HepG2 (cell line): ENCODE results near the gene PGPEP1. TPM values are rescaled to one million over a fixed set of nuclear protein-coding genes. Genes with fewer than 3 reads are reported as not detected.

Experiments used
- FOXJ3 ChIP-seq: sonication (generic); formaldehyde crosslinking; IDR thresholded peaks from 2 replicates; pipeline ENCODE4 v1.4.0; 2020; ENCODE audit warnings: missing genetic modification reagents, mild to moderate bottlenecking, borderline replicate concordance
- HOXD1 ChIP-seq: sonication (generic); formaldehyde crosslinking; IDR thresholded peaks from 2 replicates; pipeline ENCODE4 v1.5.0; 2020; ENCODE audit warnings: missing genetic modification reagents
- KDM5A ChIP-seq: fragments of 200-600 bp; sonication (generic); IDR thresholded peaks from 2 replicates; pipeline ENCODE4 v1.7.0; 2018; ENCODE audit warnings: antibody characterized with exemption, mild to moderate bottlenecking, low read length, borderline replicate concordance
- MATR3 ChIP-seq: sonication (generic); formaldehyde crosslinking; IDR thresholded peaks from 2 replicates; pipeline ENCODE4 v1.4.0; 2020; ENCODE audit warnings: missing genetic modification reagents
- PPARG ChIP-seq: conservative IDR thresholded peaks from 2 replicates; pipeline ENCODE4 v1.6.1; 2016; ENCODE audit warnings: missing biosample characterization, missing genetic modification reagents
- SKI ChIP-seq: fragments of 450-650 bp; IDR thresholded peaks from one replicate; pipeline ENCODE4 v1.6.1; 2018; ENCODE audit warnings: mild to moderate bottlenecking; ENCODE audit not compliant: partially characterized antibody
- STAG1 ChIP-seq: sonication (generic); formaldehyde crosslinking; IDR thresholded peaks from 2 replicates; pipeline ENCODE4 v1.4.0; 2020; ENCODE audit warnings: missing genetic modification reagents
- ZKSCAN5 ChIP-seq: sonication (generic); formaldehyde crosslinking; IDR thresholded peaks from 2 replicates; pipeline ENCODE4 v1.5.1; 2020; ENCODE audit warnings: mild to moderate bottlenecking, missing genetic modification reagents
- ZNF207 ChIP-seq: fragments of 450-650 bp; IDR thresholded peaks from 2 replicates; pipeline ENCODE4 v1.6.1; 2016; ENCODE audit warnings: antibody characterized with exemption, borderline replicate concordance
- ZNF382 ChIP-seq: sonication (generic); formaldehyde crosslinking; IDR thresholded peaks from 2 replicates; pipeline ENCODE4 v1.5.0; 2020; ENCODE audit warnings: missing genetic modification reagents, mild to moderate bottlenecking, borderline replicate concordance
- ZNF431 ChIP-seq: sonication (generic); formaldehyde crosslinking; IDR thresholded peaks from 2 replicates; pipeline ENCODE4 v1.9.0; 2022; ENCODE audit warnings: missing genetic modification reagents, low read depth, mild to moderate bottlenecking, borderline replicate concordance
- ZNF607 ChIP-seq: sonication (generic); formaldehyde crosslinking; IDR thresholded peaks from 2 replicates; pipeline ENCODE4 v1.5.1; 2020; ENCODE audit warnings: missing genetic modification reagents, mild to moderate bottlenecking, borderline replicate concordance
- ZNF782 ChIP-seq: sonication (generic); formaldehyde crosslinking; IDR thresholded peaks from 2 replicates; pipeline ENCODE4 v1.4.0; 2020; ENCODE audit warnings: missing genetic modification reagents, mild to moderate bottlenecking, borderline replicate concordance
- ZNF816 ChIP-seq: sonication (generic); formaldehyde crosslinking; IDR thresholded peaks from 2 replicates; pipeline ENCODE4 v1.8.0; 2022; ENCODE audit warnings: missing genetic modification reagents, mild to moderate bottlenecking, borderline replicate concordance
- ZSCAN21 ChIP-seq: sonication (generic); formaldehyde crosslinking; IDR thresholded peaks from 2 replicates; pipeline ENCODE4 v1.8.0; 2022; ENCODE audit warnings: mild to moderate bottlenecking, missing genetic modification reagents, moderate library complexity, borderline replicate concordance
- polyA plus RNA-seq, 8 experiments: library from polyadenylated mRNA; depleted of rRNA in 3 of 8; stranded (reverse) in 7 of 8; unstranded in 1 of 8; fragments of >200 nt; fragmentation: Illumina TruSeq in 4 of 8; extraction: Trizol in 4 of 8; gene quantifications; 2 replicates each; pipeline versions ENCODE4 v1.2.1 to v1.2.3, GENCODE V29; 2011 to 2016; ENCODE audit warnings: low read depth in 4 of 8, missing spikeins in 1 of 8, mixed read lengths in 1 of 8; ENCODE audit not compliant: insufficient read depth in 1 of 8
- total RNA-seq, 5 experiments: library from RNA; depleted of rRNA; stranded (reverse); fragments of >200 nt; fragmentation: Illumina TruSeq; extraction: Trizol; gene quantifications; 2 replicates each; pipeline ENCODE4 v1.2.3, GENCODE V29; 2016; ENCODE audit warnings: low read depth in 1 of 5
- TF ChIP-seq, protein P1 (sequence below): sonication (generic); formaldehyde crosslinking; IDR thresholded peaks from 2 replicates; pipeline ENCODE4 v1.4.0; 2020; ENCODE audit warnings: missing genetic modification reagents
- TF ChIP-seq, protein P2 (sequence below): sonication (generic); formaldehyde crosslinking; IDR thresholded peaks from 2 replicates; pipeline ENCODE4 v1.5.1; 2020; ENCODE audit warnings: mild to moderate bottlenecking, missing genetic modification reagents, moderate library complexity
- TF ChIP-seq, protein P3 (sequence below): IDR thresholded peaks from 2 replicates; pipeline ENCODE4 v1.6.1; 2016; ENCODE audit warnings: low read depth

PGPEP1 gene
- total and polyA plus RNA-seq, 2 of the 13 experiments (the other 11 are each of a cell fraction or from before 2014, with no cell fraction given), result 53.1 to 56.6 TPM

DNA sequence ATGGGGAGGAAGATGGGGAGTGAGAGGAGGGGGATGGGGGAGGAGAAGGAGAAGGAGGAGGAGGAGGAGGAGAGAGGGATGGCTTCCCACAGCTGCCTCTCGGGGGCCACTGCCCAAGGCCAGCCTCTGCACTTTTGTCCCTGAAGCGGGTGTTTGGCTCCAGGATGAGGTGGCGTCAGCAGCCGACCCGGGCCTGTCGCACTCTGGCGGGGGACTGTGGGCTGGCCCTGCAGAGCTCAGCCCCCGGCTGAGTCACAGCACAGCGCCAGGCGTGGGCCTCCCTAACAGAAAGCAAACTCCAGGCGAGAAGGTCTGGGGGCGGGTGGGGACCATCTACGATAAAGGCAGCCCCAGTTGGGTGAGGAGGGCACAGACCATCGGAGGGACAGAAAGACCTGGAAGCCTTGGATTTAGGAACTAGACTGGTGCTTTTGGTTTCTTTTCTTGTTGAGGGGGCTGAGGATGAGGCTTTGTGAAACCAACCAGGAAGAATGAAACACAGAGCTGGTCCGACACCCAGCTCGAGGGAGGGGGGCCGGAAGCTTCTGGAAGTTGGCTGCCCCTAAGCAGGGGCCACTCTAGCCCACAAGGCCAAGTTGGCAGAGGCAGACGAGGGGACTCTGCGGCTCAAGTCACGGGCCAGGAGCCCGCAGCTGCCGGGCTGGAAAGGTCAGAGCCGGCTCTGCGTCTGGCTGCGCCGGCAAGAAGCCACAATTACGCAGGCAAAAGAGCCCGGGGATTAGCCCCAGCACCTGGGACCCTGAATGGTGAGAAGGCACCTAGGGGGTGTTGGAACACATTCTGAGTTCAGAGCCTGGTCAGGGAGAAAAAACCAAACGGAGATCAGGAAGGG, 35.7 kb upstream of the PGPEP1 start (continued):
- TF ChIP-seq, protein P1, sequence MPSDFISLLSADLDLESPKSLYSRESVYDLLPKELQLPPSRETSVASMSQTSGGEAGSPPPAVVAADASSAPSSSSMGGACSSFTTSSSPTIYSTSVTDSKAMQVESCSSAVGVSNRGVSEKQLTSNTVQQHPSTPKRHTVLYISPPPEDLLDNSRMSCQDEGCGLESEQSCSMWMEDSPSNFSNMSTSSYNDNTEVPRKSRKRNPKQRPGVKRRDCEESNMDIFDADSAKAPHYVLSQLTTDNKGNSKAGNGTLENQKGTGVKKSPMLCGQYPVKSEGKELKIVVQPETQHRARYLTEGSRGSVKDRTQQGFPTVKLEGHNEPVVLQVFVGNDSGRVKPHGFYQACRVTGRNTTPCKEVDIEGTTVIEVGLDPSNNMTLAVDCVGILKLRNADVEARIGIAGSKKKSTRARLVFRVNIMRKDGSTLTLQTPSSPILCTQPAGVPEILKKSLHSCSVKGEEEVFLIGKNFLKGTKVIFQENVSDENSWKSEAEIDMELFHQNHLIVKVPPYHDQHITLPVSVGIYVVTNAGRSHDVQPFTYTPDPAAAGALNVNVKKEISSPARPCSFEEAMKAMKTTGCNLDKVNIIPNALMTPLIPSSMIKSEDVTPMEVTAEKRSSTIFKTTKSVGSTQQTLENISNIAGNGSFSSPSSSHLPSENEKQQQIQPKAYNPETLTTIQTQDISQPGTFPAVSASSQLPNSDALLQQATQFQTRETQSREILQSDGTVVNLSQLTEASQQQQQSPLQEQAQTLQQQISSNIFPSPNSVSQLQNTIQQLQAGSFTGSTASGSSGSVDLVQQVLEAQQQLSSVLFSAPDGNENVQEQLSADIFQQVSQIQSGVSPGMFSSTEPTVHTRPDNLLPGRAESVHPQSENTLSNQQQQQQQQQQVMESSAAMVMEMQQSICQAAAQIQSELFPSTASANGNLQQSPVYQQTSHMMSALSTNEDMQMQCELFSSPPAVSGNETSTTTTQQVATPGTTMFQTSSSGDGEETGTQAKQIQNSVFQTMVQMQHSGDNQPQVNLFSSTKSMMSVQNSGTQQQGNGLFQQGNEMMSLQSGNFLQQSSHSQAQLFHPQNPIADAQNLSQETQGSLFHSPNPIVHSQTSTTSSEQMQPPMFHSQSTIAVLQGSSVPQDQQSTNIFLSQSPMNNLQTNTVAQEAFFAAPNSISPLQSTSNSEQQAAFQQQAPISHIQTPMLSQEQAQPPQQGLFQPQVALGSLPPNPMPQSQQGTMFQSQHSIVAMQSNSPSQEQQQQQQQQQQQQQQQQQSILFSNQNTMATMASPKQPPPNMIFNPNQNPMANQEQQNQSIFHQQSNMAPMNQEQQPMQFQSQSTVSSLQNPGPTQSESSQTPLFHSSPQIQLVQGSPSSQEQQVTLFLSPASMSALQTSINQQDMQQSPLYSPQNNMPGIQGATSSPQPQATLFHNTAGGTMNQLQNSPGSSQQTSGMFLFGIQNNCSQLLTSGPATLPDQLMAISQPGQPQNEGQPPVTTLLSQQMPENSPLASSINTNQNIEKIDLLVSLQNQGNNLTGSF (CRISPR knock-in tag), result no peak
- TF ChIP-seq ZNF431 (CRISPR knock-in tag) (peak; percentile 18; the same call in 1 of the 2 replicates), PPARG (CRISPR knock-in tag) (no peak), SKI (peak; percentile 63), ZNF382 (CRISPR knock-in tag) (no peak), HOXD1 (CRISPR knock-in tag) (no peak), ZSCAN21 (CRISPR knock-in tag) (no peak; the same call in 1 of the 2 replicates), STAG1 (peak; percentile 17; the same call in 1 of the 2 replicates), ZNF607 (CRISPR knock-in tag) (no peak), ZNF207 (no peak), ZNF782 (CRISPR knock-in tag) (peak; percentile 93; the same call in 1 of the 2 replicates), KDM5A (no peak), ZNF816 (CRISPR knock-in tag) (peak; percentile 92), MATR3 (CRISPR knock-in tag) (no peak), FOXJ3 (CRISPR knock-in tag) (no peak), ZKSCAN5 (CRISPR knock-in tag) (0 out of 2 replicates have a peak, but pooled peaks have one; percentile 61)
- TF ChIP-seq, protein P2, sequence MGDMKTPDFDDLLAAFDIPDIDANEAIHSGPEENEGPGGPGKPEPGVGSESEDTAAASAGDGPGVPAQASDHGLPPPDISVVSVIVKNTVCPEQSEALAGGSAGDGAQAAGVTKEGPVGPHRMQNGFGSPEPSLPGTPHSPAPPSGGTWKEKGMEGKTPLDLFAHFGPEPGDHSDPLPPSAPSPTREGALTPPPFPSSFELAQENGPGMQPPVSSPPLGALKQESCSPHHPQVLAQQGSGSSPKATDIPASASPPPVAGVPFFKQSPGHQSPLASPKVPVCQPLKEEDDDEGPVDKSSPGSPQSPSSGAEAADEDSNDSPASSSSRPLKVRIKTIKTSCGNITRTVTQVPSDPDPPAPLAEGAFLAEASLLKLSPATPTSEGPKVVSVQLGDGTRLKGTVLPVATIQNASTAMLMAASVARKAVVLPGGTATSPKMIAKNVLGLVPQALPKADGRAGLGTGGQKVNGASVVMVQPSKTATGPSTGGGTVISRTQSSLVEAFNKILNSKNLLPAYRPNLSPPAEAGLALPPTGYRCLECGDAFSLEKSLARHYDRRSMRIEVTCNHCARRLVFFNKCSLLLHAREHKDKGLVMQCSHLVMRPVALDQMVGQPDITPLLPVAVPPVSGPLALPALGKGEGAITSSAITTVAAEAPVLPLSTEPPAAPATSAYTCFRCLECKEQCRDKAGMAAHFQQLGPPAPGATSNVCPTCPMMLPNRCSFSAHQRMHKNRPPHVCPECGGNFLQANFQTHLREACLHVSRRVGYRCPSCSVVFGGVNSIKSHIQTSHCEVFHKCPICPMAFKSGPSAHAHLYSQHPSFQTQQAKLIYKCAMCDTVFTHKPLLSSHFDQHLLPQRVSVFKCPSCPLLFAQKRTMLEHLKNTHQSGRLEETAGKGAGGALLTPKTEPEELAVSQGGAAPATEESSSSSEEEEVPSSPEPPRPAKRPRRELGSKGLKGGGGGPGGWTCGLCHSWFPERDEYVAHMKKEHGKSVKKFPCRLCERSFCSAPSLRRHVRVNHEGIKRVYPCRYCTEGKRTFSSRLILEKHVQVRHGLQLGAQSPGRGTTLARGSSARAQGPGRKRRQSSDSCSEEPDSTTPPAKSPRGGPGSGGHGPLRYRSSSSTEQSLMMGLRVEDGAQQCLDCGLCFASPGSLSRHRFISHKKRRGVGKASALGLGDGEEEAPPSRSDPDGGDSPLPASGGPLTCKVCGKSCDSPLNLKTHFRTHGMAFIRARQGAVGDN (CRISPR knock-in tag), result peak; percentile 94
- TF ChIP-seq, protein P3, sequence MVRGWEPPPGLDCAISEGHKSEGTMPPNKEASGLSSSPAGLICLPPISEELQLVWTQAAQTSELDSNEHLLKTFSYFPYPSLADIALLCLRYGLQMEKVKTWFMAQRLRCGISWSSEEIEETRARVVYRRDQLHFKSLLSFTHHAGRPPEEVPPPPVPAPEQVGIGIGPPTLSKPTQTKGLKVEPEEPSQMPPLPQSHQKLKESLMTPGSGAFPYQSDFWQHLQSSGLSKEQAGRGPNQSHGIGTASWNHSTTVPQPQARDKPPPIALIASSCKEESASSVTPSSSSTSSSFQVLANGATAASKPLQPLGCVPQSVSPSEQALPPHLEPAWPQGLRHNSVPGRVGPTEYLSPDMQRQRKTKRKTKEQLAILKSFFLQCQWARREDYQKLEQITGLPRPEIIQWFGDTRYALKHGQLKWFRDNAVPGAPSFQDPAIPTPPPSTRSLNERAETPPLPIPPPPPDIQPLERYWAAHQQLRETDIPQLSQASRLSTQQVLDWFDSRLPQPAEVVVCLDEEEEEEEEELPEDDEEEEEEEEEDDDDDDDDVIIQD, result no peak
